HepG2 (cell line): Measurements from ENCODE around the gene TRIM59. TPM values are rescaled to one million over a fixed set of nuclear protein-coding genes. Genes with fewer than 3 reads are reported as not detected.

Source experiments
- ADNP ChIP-seq: sonication (generic); formaldehyde crosslinking; IDR thresholded peaks from 2 replicates; pipeline ENCODE4 v1.4.0; 2020; ENCODE audit warnings: missing genetic modification reagents
- CC2D1A ChIP-seq: sonication (generic); formaldehyde crosslinking; IDR thresholded peaks from 2 replicates; pipeline ENCODE4 v1.8.1; 2023; ENCODE audit warnings: mild to moderate bottlenecking, missing genetic modification reagents
- FOXA1 ChIP-seq, 2 experiments: fragments of 450-650 bp in 1 of 2; sonication (generic) in 1 of 2; formaldehyde crosslinking in 1 of 2; IDR thresholded peaks; 2 replicates each; pipeline versions ENCODE4 v1.4.0 to v1.6.1; 2016 to 2020; ENCODE audit warnings: missing genetic modification reagents in 1 of 2
- FOXM1 ChIP-seq: sonication (generic); formaldehyde crosslinking; IDR thresholded peaks from 2 replicates; pipeline ENCODE4 v1.5.0; 2020; ENCODE audit warnings: missing genetic modification reagents
- HDAC1 ChIP-seq: sonication (generic); formaldehyde crosslinking; IDR thresholded peaks from 2 replicates; pipeline ENCODE4 v1.5.1; 2020; ENCODE audit warnings: mild to moderate bottlenecking, missing genetic modification reagents
- MAX ChIP-seq: IDR thresholded peaks from 2 replicates; pipeline ENCODE4 v1.6.1; 2012; ENCODE audit warnings: inconsistent platforms
- NFYB ChIP-seq: sonication (generic); formaldehyde crosslinking; IDR thresholded peaks from 2 replicates; pipeline ENCODE4 v1.4.0; 2020; ENCODE audit warnings: missing genetic modification reagents
- POLR2AphosphoS5 ChIP-seq: IDR thresholded peaks from 2 replicates; pipeline ENCODE4 v1.6.1; 2012; ENCODE audit warnings: low read depth, low read length
- SAP130 ChIP-seq: IDR thresholded peaks from 2 replicates; pipeline ENCODE4 v1.6.1; 2016; ENCODE audit warnings: low read depth
- SMAD1 ChIP-seq: sonication (generic); formaldehyde crosslinking; IDR thresholded peaks from 2 replicates; pipeline ENCODE4 v1.4.0; 2020; ENCODE audit warnings: missing genetic modification reagents, low read depth, mild to moderate bottlenecking, borderline replicate concordance
- SRSF1 ChIP-seq: fragments of 200-400 bp; formaldehyde crosslinking; optimal IDR thresholded peaks from 2 replicates; pipeline ENCODE3; 2017; ENCODE audit warnings: mild to moderate bottlenecking, low read depth, low read length, moderate library complexity
- THAP9 ChIP-seq: sonication (generic); formaldehyde crosslinking; IDR thresholded peaks from 2 replicates; pipeline ENCODE4; 2020; ENCODE audit warnings: missing genetic modification reagents, mild to moderate bottlenecking, borderline replicate concordance
- ZBTB21 ChIP-seq: sonication (generic); formaldehyde crosslinking; IDR thresholded peaks from 2 replicates; pipeline ENCODE4 v1.4.0; 2020; ENCODE audit warnings: missing genetic modification reagents
- ZFP91 ChIP-seq: sonication (generic); formaldehyde crosslinking; IDR thresholded peaks from 2 replicates; pipeline ENCODE4 v1.9.0; 2022; ENCODE audit warnings: missing genetic modification reagents, mild to moderate bottlenecking, borderline replicate concordance
- ZMYM3 ChIP-seq: sonication (generic); formaldehyde crosslinking; IDR thresholded peaks from 2 replicates; pipeline ENCODE4 v1.5.1; 2020; ENCODE audit warnings: mild to moderate bottlenecking, missing genetic modification reagents
- polyA plus RNA-seq, 8 experiments: library from polyadenylated mRNA; depleted of rRNA in 3 of 8; stranded (reverse) in 7 of 8; unstranded in 1 of 8; fragments of >200 nt; fragmentation: Illumina TruSeq in 4 of 8; extraction: Trizol in 4 of 8; gene quantifications; 2 replicates each; pipeline versions ENCODE4 v1.2.1 to v1.2.3, GENCODE V29; 2011 to 2016; ENCODE audit warnings: low read depth in 4 of 8, missing spikeins in 1 of 8, mixed read lengths in 1 of 8; ENCODE audit not compliant: insufficient read depth in 1 of 8
- total RNA-seq, 5 experiments: library from RNA; depleted of rRNA; stranded (reverse); fragments of >200 nt; fragmentation: Illumina TruSeq; extraction: Trizol; gene quantifications; 2 replicates each; pipeline ENCODE4 v1.2.3, GENCODE V29; 2016; ENCODE audit warnings: low read depth in 1 of 5
- TF ChIP-seq, protein P1 (sequence below): sonication (generic); formaldehyde crosslinking; IDR thresholded peaks from 2 replicates; pipeline ENCODE4 v1.5.0; 2020; ENCODE audit warnings: missing genetic modification reagents, mild to moderate bottlenecking, borderline replicate concordance
- TF ChIP-seq, protein P2 (sequence below): sonication (generic); formaldehyde crosslinking; IDR thresholded peaks from 2 replicates; pipeline ENCODE4 v1.4.0; 2020; ENCODE audit warnings: low read depth, mild to moderate bottlenecking, missing genetic modification reagents

TRIM59 gene
- total and polyA plus RNA-seq, 2 of the 13 experiments (the other 11 are each of a cell fraction or from before 2014, with no cell fraction given): 1.3 to 3.2 TPM

- TF ChIP-seq, protein P1, sequence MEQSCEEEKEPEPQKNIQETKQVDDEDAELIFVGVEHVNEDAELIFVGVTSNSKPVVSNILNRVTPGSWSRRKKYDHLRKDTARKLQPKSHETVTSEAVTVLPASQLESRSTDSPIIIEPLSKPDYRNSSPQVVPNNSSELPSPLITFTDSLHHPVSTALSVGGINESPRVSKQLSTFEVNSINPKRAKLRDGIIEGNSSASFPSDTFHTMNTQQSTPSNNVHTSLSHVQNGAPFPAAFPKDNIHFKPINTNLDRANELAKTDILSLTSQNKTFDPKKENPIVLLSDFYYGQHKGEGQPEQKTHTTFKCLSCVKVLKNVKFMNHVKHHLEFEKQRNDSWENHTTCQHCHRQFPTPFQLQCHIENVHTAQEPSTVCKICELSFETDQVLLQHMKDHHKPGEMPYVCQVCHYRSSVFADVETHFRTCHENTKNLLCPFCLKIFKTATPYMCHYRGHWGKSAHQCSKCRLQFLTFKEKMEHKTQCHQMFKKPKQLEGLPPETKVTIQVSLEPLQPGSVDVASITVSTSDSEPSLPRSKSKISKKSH: 0 out of 2 replicates have a peak, but pooled peaks have one; percentile 9
- TF ChIP-seq MAX: peak; percentile 49; the same call in 1 of the 2 replicates
- no peak for TF ChIP-seq CC2D1A (CRISPR knock-in tag)
- TF ChIP-seq ZBTB21 (CRISPR knock-in tag): no peak
- TF ChIP-seq SAP130 (CRISPR knock-in tag): peak; percentile 39; the same call in 1 of the 2 replicates
- peak; percentile 96 for TF ChIP-seq FOXM1
- no peak for TF ChIP-seq HDAC1 (CRISPR knock-in tag)
- TF ChIP-seq, protein P2, sequence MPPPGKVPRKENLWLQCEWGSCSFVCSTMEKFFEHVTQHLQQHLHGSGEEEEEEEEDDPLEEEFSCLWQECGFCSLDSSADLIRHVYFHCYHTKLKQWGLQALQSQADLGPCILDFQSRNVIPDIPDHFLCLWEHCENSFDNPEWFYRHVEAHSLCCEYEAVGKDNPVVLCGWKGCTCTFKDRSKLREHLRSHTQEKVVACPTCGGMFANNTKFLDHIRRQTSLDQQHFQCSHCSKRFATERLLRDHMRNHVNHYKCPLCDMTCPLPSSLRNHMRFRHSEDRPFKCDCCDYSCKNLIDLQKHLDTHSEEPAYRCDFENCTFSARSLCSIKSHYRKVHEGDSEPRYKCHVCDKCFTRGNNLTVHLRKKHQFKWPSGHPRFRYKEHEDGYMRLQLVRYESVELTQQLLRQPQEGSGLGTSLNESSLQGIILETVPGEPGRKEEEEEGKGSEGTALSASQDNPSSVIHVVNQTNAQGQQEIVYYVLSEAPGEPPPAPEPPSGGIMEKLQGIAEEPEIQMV (CRISPR knock-in tag): 0 out of 2 replicates have a peak, but pooled peaks have one; percentile 44
- no peak for TF ChIP-seq FOXA1 (IDR thresholded peaks at IDR 0.05)
- TF ChIP-seq FOXA1 (CRISPR knock-in tag; IDR thresholded peaks at IDR 0.05): 0 out of 2 replicates have a peak, but pooled peaks have one; percentile 12
- peak; percentile 53 for TF ChIP-seq POLR2AphosphoS5
- TF ChIP-seq SRSF1: peak; percentile 36
- peak; percentile 52; the same call in 1 of the 2 replicates for TF ChIP-seq NFYB
- TF ChIP-seq SMAD1 (CRISPR knock-in tag): 0 out of 2 replicates have a peak, but pooled peaks have one; percentile 31
- 0 out of 2 replicates have a peak, but pooled peaks have one; percentile 25 for TF ChIP-seq THAP9 (CRISPR knock-in tag)
- TF ChIP-seq ZMYM3: 0 out of 2 replicates have a peak, but pooled peaks have one; percentile 4
- TF ChIP-seq ZFP91: peak; percentile 56; the same call in 1 of the 2 replicates
- TF ChIP-seq ADNP (CRISPR knock-in tag): no peak
Measured at GRCh38 chr3:160449636-160450598, at the start of gene TRIM59 (continued).
